GM12892 (cell line): ENCODE measurements around the gene MUL1.

Source experiments
- POLR2A ChIP-seq: IDR thresholded peaks from 2 replicates; pipeline ENCODE4 v1.6.1; 2011; ENCODE audit warnings: low read depth, low read length, control low read depth
- POLR2AphosphoS5 ChIP-seq: IDR thresholded peaks from 2 replicates; pipeline ENCODE4 v1.6.1; 2011; ENCODE audit warnings: low read depth, low read length, control low read depth

DNA sequence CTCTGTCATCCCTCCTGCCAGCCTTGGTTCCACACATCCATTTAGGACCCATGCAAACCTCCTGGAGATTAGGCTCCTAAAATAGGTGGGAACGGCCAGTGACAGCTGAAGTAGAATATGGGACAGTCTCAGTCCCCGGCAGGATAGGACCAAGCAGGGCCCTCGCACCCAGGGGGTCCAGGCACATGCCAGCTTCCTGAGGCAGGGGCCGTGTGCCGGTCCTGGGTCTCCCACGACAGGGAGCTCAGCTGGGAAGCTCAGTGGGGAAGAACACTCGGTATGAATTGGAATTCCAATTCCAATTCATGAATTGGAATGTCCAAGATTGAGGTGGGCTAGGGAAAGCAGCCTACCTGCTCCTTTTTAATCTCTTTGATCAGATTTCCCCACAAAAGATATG lies 9.8 kb downstream of the MUL1 start:
- TF ChIP-seq POLR2AphosphoS5 (no peak; the same call in 1 of the 2 replicates), POLR2A (no peak)
